ENCODE results near the gene TRAPPC1. TPM values are rescaled to one million over a fixed set of nuclear protein-coding genes. Genes with fewer than 3 reads are reported as not detected.

Gene TRAPPC1
- total RNA-seq, 4 donors from 2014 or later = 36.3 to 68.8 (median 43.1) TPM

DNA sequence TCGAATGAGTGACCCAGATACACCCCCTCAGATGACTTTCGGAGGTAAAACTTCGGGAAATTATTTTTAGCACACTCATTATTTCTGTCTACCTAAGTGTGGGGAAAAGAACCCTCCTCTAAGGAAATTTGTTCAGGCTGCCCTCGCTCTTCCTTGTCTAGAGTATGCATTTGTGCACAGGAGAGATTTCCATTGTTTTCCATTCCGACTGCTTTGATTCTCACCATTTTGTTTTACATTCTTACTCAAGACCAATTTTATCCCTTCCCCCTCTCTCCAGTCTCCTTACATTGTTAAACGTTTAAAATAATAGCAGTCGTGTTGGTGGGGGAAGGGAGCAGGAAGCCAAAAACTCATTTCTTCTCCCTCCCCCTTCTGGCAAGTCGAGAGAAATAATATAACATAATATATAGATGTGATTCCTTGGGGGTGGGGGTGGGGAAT, 44.7 kb downstream of the TRAPPC1 start:
- Histone ChIP-seq H3K4me3 (peak overlapping the region; percentile 84 to 93 (median 90)), H3K36me3 (peaks cover 0 to 15% (median 11%) of the 10 kb centered on the region in 4 donors), H3K27me3 (no peaks in the 10 kb centered on the region), H3K4me1 (peaks cover 47 to 76% (median 72%) of the 10 kb centered on the region in 4 donors), H3K27ac (replicated peaks in 1 of 4) (peak overlapping the region; percentile 90 to 96 (median 94)), H3K9me3 (no peaks in the 10 kb centered on the region)
- TF ChIP-seq EP300 (IDR thresholded peaks at IDR 0.05) (no peak), POLR2A (IDR thresholded peaks at IDR 0.05; ENCODE audit: low read depth) (no peak), POLR2AphosphoS5 (IDR thresholded peaks at IDR 0.05) (no peak)
- TF ChIP-seq, protein P1, sequence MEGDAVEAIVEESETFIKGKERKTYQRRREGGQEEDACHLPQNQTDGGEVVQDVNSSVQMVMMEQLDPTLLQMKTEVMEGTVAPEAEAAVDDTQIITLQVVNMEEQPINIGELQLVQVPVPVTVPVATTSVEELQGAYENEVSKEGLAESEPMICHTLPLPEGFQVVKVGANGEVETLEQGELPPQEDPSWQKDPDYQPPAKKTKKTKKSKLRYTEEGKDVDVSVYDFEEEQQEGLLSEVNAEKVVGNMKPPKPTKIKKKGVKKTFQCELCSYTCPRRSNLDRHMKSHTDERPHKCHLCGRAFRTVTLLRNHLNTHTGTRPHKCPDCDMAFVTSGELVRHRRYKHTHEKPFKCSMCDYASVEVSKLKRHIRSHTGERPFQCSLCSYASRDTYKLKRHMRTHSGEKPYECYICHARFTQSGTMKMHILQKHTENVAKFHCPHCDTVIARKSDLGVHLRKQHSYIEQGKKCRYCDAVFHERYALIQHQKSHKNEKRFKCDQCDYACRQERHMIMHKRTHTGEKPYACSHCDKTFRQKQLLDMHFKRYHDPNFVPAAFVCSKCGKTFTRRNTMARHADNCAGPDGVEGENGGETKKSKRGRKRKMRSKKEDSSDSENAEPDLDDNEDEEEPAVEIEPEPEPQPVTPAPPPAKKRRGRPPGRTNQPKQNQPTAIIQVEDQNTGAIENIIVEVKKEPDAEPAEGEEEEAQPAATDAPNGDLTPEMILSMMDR (IDR thresholded peaks at IDR 0.05) = no peak
- DNase-seq (ENCODE audit: extremely low spot score) = no peak
- intact Hi-C loops (cut with DNase I) = no loop called here
- WGBS = 2% methylated on average over 8 of the region's 8 CpGs

DNA sequence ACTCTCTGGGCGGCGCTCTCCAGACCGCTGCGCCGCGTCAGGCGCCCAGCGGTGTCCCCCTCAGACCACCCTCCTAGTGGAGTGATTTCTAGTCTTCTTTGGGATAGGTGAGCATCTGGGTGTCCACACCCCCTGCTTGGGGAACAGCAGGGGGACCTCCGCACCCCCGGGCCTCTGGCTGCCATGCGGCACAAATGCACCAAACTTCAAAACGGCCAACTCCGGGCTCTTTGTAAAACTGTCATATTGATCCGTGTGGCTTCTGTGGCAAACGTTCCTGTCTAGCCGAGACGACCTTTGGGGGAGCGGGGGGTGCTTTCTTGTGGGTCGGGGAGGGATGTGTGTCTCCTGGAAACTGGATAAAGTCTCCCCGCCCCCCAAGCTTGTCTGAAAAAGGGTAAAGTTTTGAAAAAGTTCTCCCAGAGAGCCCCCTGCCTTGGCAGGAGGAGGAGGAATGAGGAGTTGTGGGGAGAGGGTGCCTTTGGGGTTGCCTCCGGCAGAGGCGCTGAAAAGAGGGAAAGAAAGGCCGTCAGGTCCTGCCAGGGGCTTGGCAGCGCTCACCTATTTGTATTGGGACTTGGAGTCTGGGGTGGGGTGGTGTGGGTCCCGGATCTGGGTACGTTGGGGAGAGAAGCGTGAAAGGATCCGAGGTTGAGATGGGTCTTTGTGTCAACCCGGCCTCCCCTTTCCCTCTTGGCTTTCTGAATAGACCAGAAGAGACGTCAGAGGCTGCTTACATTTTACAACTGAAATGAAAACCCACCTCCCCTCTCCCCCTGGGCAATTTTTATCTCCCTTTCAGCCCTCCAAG, 45.3 kb downstream of the TRAPPC1 start:
- intact Hi-C loops (cut with DNase I) = no loop called here
- H3K36me3 ChIP-seq = peaks cover 0 to 9% (median 9%) of the 10 kb centered on the region in 4 donors
- DNase-seq (ENCODE audit: extremely low spot score) = no peak
- H3K4me3 ChIP-seq = peak overlapping the region; percentile 84 to 93 (median 90)
- TF ChIP-seq POLR2AphosphoS5 (IDR thresholded peaks at IDR 0.05) (no peak), EP300 (IDR thresholded peaks at IDR 0.05) (no peak)
- WGBS = 3% methylated on average over 23 of the region's 30 CpGs
- peaks cover 47 to 82% (median 78%) of the 10 kb centered on the region in 4 donors for H3K4me1 ChIP-seq
- no peaks in the 10 kb centered on the region for H3K9me3 ChIP-seq
- peak overlapping the region; percentile 90 to 96 (median 94) for H3K27ac ChIP-seq (replicated peaks in 1 of 4)
- no peaks in the 10 kb centered on the region for H3K27me3 ChIP-seq

DNA sequence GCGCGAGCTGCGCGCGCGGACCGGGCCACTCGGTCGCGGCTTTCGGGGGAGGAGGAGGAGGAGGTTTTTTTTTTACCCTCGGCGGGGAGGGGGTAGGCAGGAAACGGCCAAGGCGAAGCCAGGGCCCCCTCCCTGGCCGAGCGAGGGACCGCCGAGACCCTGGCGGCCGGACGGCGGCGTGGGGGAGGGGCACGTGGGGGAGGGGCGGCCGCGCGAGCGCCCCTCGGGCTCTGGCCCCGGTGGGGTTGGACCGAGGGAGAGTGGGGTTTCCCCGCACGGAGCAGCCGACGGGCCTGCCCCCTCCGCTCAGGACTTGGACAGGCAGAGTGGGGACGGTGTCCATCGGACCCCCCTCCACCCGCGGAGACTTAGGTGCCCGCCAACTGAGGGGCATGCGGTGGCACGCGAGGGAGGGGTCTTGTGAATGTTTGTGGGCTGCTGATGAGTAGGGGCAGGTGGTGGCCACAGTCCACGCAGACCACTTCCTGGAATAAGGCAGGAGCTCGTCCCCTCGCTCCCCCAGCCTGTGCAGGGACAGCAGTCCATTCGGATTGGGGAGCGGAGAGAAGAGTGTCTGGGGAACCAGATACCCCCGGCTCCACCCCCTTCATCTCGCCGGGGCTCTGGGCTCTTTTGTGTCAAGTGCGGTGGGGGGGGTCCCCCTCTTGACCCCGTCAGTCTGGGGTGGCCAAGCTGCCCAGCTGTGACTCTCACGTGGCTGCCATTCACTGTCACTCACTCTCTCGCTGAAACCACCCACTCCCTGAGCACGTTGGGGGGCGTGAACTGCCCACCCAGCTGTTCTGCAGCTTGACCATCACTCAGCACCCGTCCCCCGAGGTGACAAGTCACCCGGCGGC, 46.1 kb downstream of the TRAPPC1 start:
- peaks cover 0 to 5% (median 4%) of the 10 kb centered on the region in 4 donors for H3K36me3 ChIP-seq
- intact Hi-C loops (cut with DNase I) = loop anchor here (2.0 kb wide), 1 partner anchor 51 kb away; the partner anchor contains the start of gene KDM6B
- H3K9me3 ChIP-seq = no peaks in the 10 kb centered on the region
- 2% methylated on average over 8 of the region's 64 CpGs for WGBS
- peaks cover 47 to 86% (median 81%) of the 10 kb centered on the region in 4 donors for H3K4me1 ChIP-seq
- no peaks in the 10 kb centered on the region for H3K27me3 ChIP-seq
- peak overlapping the region; percentile 84 to 93 (median 90) for H3K4me3 ChIP-seq
- TF ChIP-seq EP300 (IDR thresholded peaks at IDR 0.05) = no peak
- TF ChIP-seq POLR2A (IDR thresholded peaks at IDR 0.05; ENCODE audit: low read depth) = no peak
- TF ChIP-seq POLR2AphosphoS5 (IDR thresholded peaks at IDR 0.05) = peak in 1 of 2 donors; percentile 3
- TF ChIP-seq, protein P1 (IDR thresholded peaks at IDR 0.05) = no peak
- DNase-seq (ENCODE audit: extremely low spot score) = no peak
- peak overlapping the region; percentile 90 to 96 (median 94) for H3K27ac ChIP-seq (replicated peaks in 1 of 4)

DNA sequence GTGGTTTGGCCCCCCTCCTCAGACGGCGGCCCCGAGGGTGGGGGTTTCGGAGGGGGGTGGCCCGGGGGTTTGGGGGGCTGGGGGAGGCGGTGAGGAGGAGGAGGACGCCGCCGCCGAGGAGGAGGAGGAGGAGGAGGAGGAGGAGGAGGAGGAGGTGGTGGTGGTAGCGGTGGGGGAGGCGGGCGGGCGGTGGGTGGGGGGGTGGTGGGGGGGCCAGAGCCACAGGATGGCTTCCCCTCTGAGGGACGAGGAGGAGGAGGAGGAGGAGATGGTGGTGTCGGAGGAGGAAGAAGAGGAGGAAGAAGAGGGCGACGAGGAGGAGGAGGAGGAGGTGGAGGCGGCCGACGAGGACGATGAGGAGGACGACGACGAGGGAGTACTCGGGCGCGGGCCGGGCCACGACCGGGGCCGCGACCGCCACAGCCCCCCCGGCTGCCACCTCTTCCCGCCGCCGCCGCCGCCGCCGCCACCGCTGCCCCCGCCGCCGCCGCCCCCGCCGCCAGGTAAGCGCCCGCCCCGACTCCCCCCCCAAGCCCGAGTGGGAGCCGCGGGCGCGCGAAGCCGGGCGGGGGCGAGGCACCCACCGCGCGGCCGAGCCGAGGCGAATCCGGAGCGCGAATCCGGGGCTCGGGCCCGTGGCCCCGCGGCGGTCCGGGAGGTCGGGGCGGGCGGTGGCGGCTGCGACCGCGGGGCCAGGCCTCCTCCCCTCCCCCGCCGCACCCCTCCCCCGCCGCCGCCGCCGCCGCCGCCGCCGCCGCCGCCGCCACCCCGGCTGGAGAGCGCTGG, 47.0 kb downstream of the TRAPPC1 start:
- H3K4me3 ChIP-seq = peak overlapping the region; percentile 84 to 93 (median 90)
- peak overlapping the region; percentile 90 to 96 (median 94) for H3K27ac ChIP-seq (replicated peaks in 1 of 4)
- H3K36me3 ChIP-seq = peaks cover 0 to 12% (median 9%) of the 10 kb centered on the region in 4 donors
- H3K9me3 ChIP-seq = no peaks in the 10 kb centered on the region
- no peak for DNase-seq (ENCODE audit: extremely low spot score)
- intact Hi-C loops (cut with DNase I) = loop anchor here (2.0 kb wide), 1 partner anchor 50 kb away; the partner anchor contains the start of gene KDM6B
- H3K27me3 ChIP-seq = no peaks in the 10 kb centered on the region
- no peak for TF ChIP-seq POLR2A (IDR thresholded peaks at IDR 0.05; ENCODE audit: low read depth)
- no peak for TF ChIP-seq EP300 (IDR thresholded peaks at IDR 0.05)
- no peak for TF ChIP-seq POLR2AphosphoS5 (IDR thresholded peaks at IDR 0.05)
- TF ChIP-seq, protein P1 (IDR thresholded peaks at IDR 0.05) = no peak
- H3K4me1 ChIP-seq = peaks cover 42 to 81% (median 74%) of the 10 kb centered on the region in 4 donors
- WGBS = 1% methylated on average over 26 of the region's 100 CpGs
